H1 (cell line): Measurements from ENCODE around the gene C12orf42. TPM values are rescaled to one million over a fixed set of nuclear protein-coding genes. Genes with fewer than 3 reads are reported as not detected.

Experiments used
- CHD7 ChIP-seq: fragments of 300-600 bp; sonication (generic); IDR thresholded peaks from 2 replicates; pipeline ENCODE4 v1.7.1; 2012; ENCODE audit warnings: low read length, moderate library complexity, mild to moderate bottlenecking, inconsistent platforms; ENCODE audit not compliant: insufficient replicate concordance
- USF2 ChIP-seq: IDR thresholded peaks from 2 replicates; pipeline ENCODE4 v1.6.1; 2011; ENCODE audit warnings: low read length, improper control_type of control experiment
- polyA plus RNA-seq, 7 experiments: library from polyadenylated mRNA; depleted of rRNA in 3 of 7; stranded (reverse) in 5 of 7; unstranded in 2 of 7; fragments of >200 nt in 5 of 7; fragments of 200-250 nt in 2 of 7; gene quantifications; 1 replicate in 5 of 7; 2 replicates in 1 of 7; 4 replicates in 1 of 7; pipeline versions ENCODE4 v1.2.1 to v1.2.3, GENCODE V29; 2011 to 2013; ENCODE audit warnings: missing spikeins in 2 of 7, mixed read lengths in 2 of 7
- total RNA-seq: library from RNA; stranded (reverse); fragmentation: NEBNext Ultra II Directional; extraction: Animal tissue kit (Norgen Biotek cat#: 25700); gene quantifications from 2 replicates; pipeline ENCODE4 v1.2.1, GENCODE V29; 2021

C12orf42 gene
- total and polyA plus RNA-seq, 2 of the 8 experiments (the other 6 are each of a cell fraction or from before 2014, with no cell fraction given), result 0.05 TPM; not detected in 1

GRCh38 chr12:103273645-103274044 lies 222.1 kb downstream of the C12orf42 start (continued):
- TF ChIP-seq CHD7, result no peak
- TF ChIP-seq USF2, result no peak
